ENCODE results near the gene GNPDA1.

Gene GNPDA1

DNA sequence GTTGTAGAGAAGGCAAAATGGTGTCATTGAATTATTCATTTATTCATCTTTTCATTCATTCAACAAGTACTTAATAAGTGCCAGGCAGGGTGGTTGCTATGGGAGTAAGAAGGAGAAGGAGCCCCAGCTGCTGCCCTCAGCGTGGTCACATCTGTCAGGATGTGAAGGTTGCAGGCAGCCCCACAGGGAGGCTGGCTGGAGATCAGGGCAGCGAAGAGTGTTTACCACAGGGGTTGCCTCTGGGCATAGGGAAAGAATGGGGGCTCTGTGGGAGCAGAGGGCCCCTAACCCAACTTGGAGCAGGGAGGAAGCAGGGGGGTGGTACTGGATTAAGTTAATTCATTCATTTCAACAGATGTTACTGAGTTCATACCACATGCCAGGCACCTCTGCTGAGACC is 60.8 kb downstream of the GNPDA1 start:
- Histone ChIP-seq H3K4me1 (ENCODE audit: control insufficient read depth, insufficient read depth, low read depth, low read length) (peaks cover 2% of the 10 kb centered on the region), H4K8ac (ENCODE audit: low read length) (no peak overlapping the region), H2BK5ac (ENCODE audit: low read depth, low read length, poor library complexity, severe bottlenecking) (no peak overlapping the region), H3K23ac (ENCODE audit: low read length in 2 of 2) (no peak overlapping the region), H3K9ac (ENCODE audit: low read length) (no peak overlapping the region), H2BK12ac (ENCODE audit: low read length in 2 of 2) (no peak overlapping the region), H2BK120ac (ENCODE audit: low read depth, low read length) (no peak overlapping the region), H3K9me3 (ENCODE audit: control insufficient read depth, low read length) (no peaks in the 10 kb centered on the region), H3K4ac (ENCODE audit: low read depth in 1 of 2, low read length in 2 of 2) (no peak overlapping the region), H3K14ac (ENCODE audit: low read length in 2 of 2) (no peak overlapping the region), H2AK5ac (ENCODE audit: low read length, severe bottlenecking) (no peak overlapping the region), H2AFZ (ENCODE audit: low read depth, low read length) (no peak overlapping the region), H3K79me1 (replicated peaks; ENCODE audit: low read length, poor library complexity, severe bottlenecking) (no peaks in the 10 kb centered on the region), H3K4me3 (ENCODE audit: insufficient read depth in 1 of 2, low read depth in 1 of 2, low read length in 2 of 2) (no peak overlapping the region), H2BK15ac (ENCODE audit: low read depth, poor library complexity, severe bottlenecking) (no peak overlapping the region), H3K18ac (ENCODE audit: low read depth in 1 of 2, low read length in 2 of 2) (no peak overlapping the region), H3K27me3 (ENCODE audit: control insufficient read depth in 1 of 2, insufficient read depth in 1 of 2, low read length in 2 of 2) (peaks cover 4 to 34% of the 10 kb centered on the region in 2 experiments), H4K91ac (ENCODE audit: low read length) (no peak overlapping the region), H3K27ac (ENCODE audit: low read length, poor library complexity, severe bottlenecking) (no peak overlapping the region), H3K36me3 (ENCODE audit: control insufficient read depth in 1 of 2, insufficient read depth in 2 of 2, low read depth in 1 of 2, low read length in 2 of 2) (no peaks in the 10 kb centered on the region), H3K4me2 (ENCODE audit: low read length, poor library complexity, severe bottlenecking) (no peak overlapping the region)
- DNase-seq = no peak
- WGBS = 55% methylated on average over 1 of the region's 2 CpGs

DNA sequence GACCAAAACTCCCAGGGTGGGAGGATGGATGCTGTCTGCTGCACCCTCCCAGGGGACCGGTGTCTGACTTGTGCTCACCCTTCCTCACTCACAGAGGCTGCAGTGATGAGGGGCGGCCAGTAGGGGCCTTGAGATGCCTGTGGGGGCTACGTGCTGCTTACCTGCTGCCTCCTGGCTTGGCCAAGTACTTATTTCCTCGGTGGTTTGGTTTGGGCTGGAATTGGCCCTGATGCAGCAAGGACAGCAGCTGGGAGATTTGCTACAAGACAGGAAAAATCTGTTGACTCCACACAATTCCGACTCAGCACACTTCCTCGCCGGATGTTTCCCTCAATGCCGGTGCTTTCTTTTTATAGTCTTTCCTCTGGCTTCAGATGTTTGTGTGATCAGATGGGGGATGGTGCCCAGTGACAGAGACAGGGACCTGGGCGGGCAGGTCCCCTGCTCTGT is 61.5 kb downstream of the GNPDA1 start:
- 48% methylated on average over 8 of the region's 9 CpGs for WGBS
- no peak overlapping the region for H2BK15ac ChIP-seq (ENCODE audit: low read depth, poor library complexity, severe bottlenecking)
- H3K4me1 ChIP-seq (ENCODE audit: control insufficient read depth, insufficient read depth, low read depth, low read length) = peaks cover 2% of the 10 kb centered on the region
- no peak overlapping the region for H3K4me2 ChIP-seq (ENCODE audit: low read length, poor library complexity, severe bottlenecking)
- no peak overlapping the region for H3K23ac ChIP-seq (ENCODE audit: low read length in 2 of 2)
- H3K9me3 ChIP-seq (ENCODE audit: control insufficient read depth, low read length) = no peaks in the 10 kb centered on the region
- H4K91ac ChIP-seq (ENCODE audit: low read length) = no peak overlapping the region
- H3K79me1 ChIP-seq (replicated peaks; ENCODE audit: low read length, poor library complexity, severe bottlenecking) = no peaks in the 10 kb centered on the region
- H2AK5ac ChIP-seq (ENCODE audit: low read length, severe bottlenecking) = no peak overlapping the region
- peaks cover 6 to 33% of the 10 kb centered on the region in 2 experiments for H3K27me3 ChIP-seq (ENCODE audit: control insufficient read depth in 1 of 2, insufficient read depth in 1 of 2, low read length in 2 of 2)
- no peak overlapping the region for H2BK120ac ChIP-seq (ENCODE audit: low read depth, low read length)
- no peak overlapping the region for H3K4me3 ChIP-seq (ENCODE audit: insufficient read depth in 1 of 2, low read depth in 1 of 2, low read length in 2 of 2)
- no peak overlapping the region for H3K18ac ChIP-seq (ENCODE audit: low read depth in 1 of 2, low read length in 2 of 2)
- no peaks in the 10 kb centered on the region for H3K36me3 ChIP-seq (ENCODE audit: control insufficient read depth in 1 of 2, insufficient read depth in 2 of 2, low read depth in 1 of 2, low read length in 2 of 2)
- no peak overlapping the region for H3K9ac ChIP-seq (ENCODE audit: low read length)
- no peak overlapping the region for H2BK5ac ChIP-seq (ENCODE audit: low read depth, low read length, poor library complexity, severe bottlenecking)
- H3K4ac ChIP-seq (ENCODE audit: low read depth in 1 of 2, low read length in 2 of 2) = no peak overlapping the region
- no peak overlapping the region for H2AFZ ChIP-seq (ENCODE audit: low read depth, low read length)
- H4K8ac ChIP-seq (ENCODE audit: low read length) = no peak overlapping the region
- DNase-seq = peak; percentile 24
- H3K14ac ChIP-seq (ENCODE audit: low read length in 2 of 2) = no peak overlapping the region
- H3K27ac ChIP-seq (ENCODE audit: low read length, poor library complexity, severe bottlenecking) = no peak overlapping the region
- no peak overlapping the region for H2BK12ac ChIP-seq (ENCODE audit: low read length in 2 of 2)

Measured in mesenchymal stem cell (in vitro differentiated cells and primary cell).